ENCODE data around the gene PERCC1. TPM values are rescaled to one million over a fixed set of nuclear protein-coding genes. Genes with fewer than 3 reads are reported as not detected.

Gene PERCC1
- total RNA-seq, 4 donors from 2014 or later: not detected

DNA sequence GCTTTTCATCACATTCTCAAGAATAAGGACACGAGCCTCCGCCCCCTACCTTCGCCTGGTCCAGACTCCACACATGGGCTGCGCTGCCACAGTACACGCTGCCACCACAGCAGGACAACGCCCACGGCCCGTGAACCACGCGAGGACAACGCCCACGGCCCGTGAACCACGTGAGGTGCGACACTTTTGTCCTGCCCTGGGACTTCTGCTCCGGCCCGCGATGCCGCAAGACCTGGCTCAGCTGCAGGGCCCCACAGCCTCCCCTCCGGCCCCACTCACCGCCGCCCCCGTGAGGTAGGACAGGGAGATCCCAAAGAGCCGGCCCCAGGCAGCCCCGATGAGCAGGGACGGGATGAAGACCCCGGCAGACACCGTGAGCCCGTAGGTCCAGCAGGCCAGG lies 19.3 kb downstream of the PERCC1 start:
- Histone ChIP-seq H3K4me3 (no peak overlapping the region), H3K27ac (no peak overlapping the region), H3K4me1 (no peaks in the 10 kb centered on the region), H3K9me3 (no peaks in the 10 kb centered on the region), H3K27me3 (no peaks in the 10 kb centered on the region), H3K36me3 (no peaks in the 10 kb centered on the region)
- DNase-seq: no peak
- TF ChIP-seq, protein P1, sequence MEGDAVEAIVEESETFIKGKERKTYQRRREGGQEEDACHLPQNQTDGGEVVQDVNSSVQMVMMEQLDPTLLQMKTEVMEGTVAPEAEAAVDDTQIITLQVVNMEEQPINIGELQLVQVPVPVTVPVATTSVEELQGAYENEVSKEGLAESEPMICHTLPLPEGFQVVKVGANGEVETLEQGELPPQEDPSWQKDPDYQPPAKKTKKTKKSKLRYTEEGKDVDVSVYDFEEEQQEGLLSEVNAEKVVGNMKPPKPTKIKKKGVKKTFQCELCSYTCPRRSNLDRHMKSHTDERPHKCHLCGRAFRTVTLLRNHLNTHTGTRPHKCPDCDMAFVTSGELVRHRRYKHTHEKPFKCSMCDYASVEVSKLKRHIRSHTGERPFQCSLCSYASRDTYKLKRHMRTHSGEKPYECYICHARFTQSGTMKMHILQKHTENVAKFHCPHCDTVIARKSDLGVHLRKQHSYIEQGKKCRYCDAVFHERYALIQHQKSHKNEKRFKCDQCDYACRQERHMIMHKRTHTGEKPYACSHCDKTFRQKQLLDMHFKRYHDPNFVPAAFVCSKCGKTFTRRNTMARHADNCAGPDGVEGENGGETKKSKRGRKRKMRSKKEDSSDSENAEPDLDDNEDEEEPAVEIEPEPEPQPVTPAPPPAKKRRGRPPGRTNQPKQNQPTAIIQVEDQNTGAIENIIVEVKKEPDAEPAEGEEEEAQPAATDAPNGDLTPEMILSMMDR (IDR thresholded peaks at IDR 0.05): no peak
- no peak for TF ChIP-seq POLR2A (IDR thresholded peaks at IDR 0.05)
- intact Hi-C loops (cut with DNase I; ENCODE audit: low total_unique reads): no loop called here

DNA sequence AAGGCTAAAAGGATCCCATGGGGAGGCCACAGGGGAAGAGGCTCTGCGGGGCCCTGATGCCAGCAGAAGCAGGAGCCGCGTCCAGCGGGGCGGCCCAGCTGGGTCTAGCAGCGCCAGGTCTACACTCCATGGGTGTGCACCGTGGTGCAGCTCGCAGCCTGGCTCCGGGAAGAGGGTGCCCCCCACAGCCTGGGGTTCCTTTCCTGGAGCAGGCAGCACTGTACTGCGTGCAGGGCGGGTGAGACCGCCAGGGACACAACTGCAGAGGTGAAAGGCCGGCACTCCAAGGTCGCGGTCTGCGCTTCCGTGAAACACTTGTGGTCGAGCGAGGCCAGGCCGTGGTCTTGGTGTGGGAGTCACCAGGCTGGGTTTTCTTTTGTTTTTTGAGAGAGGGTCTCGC lies 20.0 kb downstream of the PERCC1 start:
- DNase-seq: no peak
- no peak overlapping the region for H3K27ac ChIP-seq
- intact Hi-C loops (cut with DNase I; ENCODE audit: low total_unique reads): no loop called here
- no peaks in the 10 kb centered on the region for H3K9me3 ChIP-seq
- H3K27me3 ChIP-seq: no peaks in the 10 kb centered on the region
- no peaks in the 10 kb centered on the region for H3K36me3 ChIP-seq
- TF ChIP-seq POLR2A (IDR thresholded peaks at IDR 0.05): no peak
- TF ChIP-seq, protein P1 (IDR thresholded peaks at IDR 0.05): no peak
- H3K4me3 ChIP-seq: no peak overlapping the region
- no peaks in the 10 kb centered on the region for H3K4me1 ChIP-seq

GRCh38 chr16:1451702-1452392 lies 21.0 kb downstream of the PERCC1 start:
- TF ChIP-seq, protein P1 (IDR thresholded peaks at IDR 0.05): no peak
- no peak for TF ChIP-seq POLR2A (IDR thresholded peaks at IDR 0.05)
- Histone ChIP-seq H3K4me1 (no peaks in the 10 kb centered on the region), H3K9me3 (no peaks in the 10 kb centered on the region), H3K27me3 (no peaks in the 10 kb centered on the region), H3K4me3 (no peak overlapping the region), H3K36me3 (no peaks in the 10 kb centered on the region), H3K27ac (no peak overlapping the region)
- no peak for DNase-seq
- intact Hi-C loops (cut with DNase I; ENCODE audit: low total_unique reads): no loop called here

- Histone ChIP-seq H3K27ac (no peak overlapping the region), H3K4me1 (no peaks in the 10 kb centered on the region), H3K9me3 (no peaks in the 10 kb centered on the region), H3K4me3 (no peak overlapping the region), H3K27me3 (no peaks in the 10 kb centered on the region), H3K36me3 (no peaks in the 10 kb centered on the region)
- no peak for TF ChIP-seq POLR2A (IDR thresholded peaks at IDR 0.05)
- TF ChIP-seq, protein P1 (IDR thresholded peaks at IDR 0.05): no peak
- no peak for DNase-seq
- intact Hi-C loops (cut with DNase I; ENCODE audit: low total_unique reads): no loop called here
These were observed 21.7 kb downstream of the PERCC1 start for GRCh38 chr16:1452530-1452929.

GRCh38 chr16:1453316-1453715 lies 22.4 kb downstream of the PERCC1 start:
- Histone ChIP-seq H3K4me1 (no peaks in the 10 kb centered on the region), H3K36me3 (no peaks in the 10 kb centered on the region), H3K4me3 (no peak overlapping the region), H3K9me3 (no peaks in the 10 kb centered on the region), H3K27me3 (no peaks in the 10 kb centered on the region), H3K27ac (no peak overlapping the region)
- TF ChIP-seq, protein P1 (IDR thresholded peaks at IDR 0.05): no peak
- no peak for TF ChIP-seq POLR2A (IDR thresholded peaks at IDR 0.05)
- intact Hi-C loops (cut with DNase I; ENCODE audit: low total_unique reads): no loop called here
- DNase-seq: no peak
